Left renal pelvis (tissue), 4 donors: ENCODE measurements around the gene HOXB2. TPM values are rescaled to one million over a fixed set of nuclear protein-coding genes. Genes with fewer than 3 reads are reported as not detected.
"Not testable (repeated sequence)": the region's sequence is repeated elsewhere in the genome, so short reads cannot be mapped to it uniquely, and the experiment has no call there.

Experiments used
- DNase-seq, 4 donors: peaks; one replicate each; pipeline ENCODE4 v3.0.0-alpha.2; 2013; ENCODE audit warnings: low read depth in 4 of 4, low spot score in 3 of 4
- polyA plus RNA-seq, 4 donors: library from polyadenylated mRNA; unstranded; fragments of 120-200 nt; gene quantifications; one replicate each; pipeline ENCODE4 v1.2.1, GENCODE V29; 2013; ENCODE audit not compliant: insufficient read length in 4 of 4

Gene HOXB2
- polyA plus RNA-seq, 4 donors: 19.5 to 61.6 (median 46.1) TPM

DNA sequence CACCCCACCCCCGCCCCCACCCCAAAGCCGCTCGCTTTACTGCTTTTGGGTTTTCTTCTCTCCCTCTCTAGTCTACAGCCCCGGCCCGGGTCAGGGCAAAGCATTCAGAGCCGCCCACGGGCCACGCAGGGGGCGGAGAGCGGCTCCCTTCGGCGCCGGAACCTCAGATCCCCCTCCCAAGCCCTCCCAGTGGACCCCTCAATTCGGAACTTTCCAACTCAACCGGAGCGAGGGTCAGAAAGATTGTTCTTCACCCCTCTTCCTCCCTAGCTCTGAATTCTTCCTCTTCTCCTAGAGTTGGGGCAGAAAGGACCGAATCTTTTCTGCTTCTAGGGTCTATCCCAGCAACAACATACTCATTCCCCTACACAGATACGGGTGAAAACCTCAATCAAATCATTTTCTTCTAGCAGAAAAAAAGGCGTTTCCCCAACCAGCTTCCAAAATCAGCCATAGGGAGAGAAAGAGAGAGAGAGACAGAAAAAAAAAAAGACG is 1.0 kb downstream of the HOXB2 start:
- DNase-seq: no peak

DNA sequence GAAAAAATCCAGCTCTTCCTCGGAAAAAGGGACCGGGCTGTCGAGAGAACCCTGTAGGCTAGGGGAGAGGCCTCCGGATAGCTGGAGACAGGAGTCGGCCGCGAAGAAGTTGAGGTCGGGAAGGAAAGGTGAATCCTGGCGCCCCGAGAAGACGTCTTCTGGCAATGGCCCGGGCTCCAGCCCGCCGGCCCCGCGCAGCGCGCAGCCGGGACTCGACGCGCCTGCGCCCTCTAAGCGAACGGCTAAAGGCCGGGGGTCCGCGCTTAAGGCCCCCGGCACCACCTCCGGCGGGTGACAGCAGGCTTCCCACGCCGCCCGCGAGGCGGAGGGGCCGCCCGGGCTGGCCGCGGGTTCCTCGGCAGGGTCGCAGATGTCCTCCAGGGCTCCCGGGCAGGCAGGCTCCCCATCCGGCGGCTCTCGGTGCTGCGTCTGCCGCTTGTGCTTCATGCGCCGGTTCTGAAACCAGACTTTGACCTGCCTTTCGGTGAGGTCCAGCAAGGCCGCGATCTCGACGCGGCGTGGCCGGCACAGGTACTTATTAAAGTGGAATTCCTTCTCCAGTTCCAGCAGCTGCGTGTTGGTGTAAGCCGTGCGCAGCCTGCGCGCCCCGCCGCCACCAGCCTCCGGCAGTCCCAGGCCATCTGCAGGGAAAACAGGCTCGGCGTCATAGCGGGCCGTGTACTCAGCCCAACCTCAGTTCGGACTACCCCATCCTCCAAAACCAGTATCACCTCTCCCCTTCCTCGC is 1.6 kb downstream of the HOXB2 start:
- DNase-seq: no peak

DNA sequence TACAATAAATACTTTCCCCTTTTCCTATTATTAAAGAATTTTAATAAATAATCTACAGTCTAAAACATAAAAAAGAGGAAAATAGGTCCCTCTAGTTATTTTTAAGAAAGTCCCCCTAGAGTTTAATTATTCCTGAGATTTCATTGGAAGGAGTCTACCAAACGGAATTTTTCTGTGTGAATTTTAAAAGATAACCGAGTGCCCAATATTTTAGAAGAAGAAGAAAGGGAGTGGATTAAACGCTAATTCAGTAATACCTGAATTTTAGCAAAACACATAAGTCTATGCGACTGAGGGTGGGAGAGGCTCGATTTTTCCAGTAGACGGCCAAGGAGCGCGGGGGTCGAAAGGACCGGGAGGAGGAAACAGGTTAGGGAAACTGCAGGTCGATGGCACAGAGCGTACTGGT is 2.2 kb downstream of the HOXB2 start:
- no peak for DNase-seq

DNA sequence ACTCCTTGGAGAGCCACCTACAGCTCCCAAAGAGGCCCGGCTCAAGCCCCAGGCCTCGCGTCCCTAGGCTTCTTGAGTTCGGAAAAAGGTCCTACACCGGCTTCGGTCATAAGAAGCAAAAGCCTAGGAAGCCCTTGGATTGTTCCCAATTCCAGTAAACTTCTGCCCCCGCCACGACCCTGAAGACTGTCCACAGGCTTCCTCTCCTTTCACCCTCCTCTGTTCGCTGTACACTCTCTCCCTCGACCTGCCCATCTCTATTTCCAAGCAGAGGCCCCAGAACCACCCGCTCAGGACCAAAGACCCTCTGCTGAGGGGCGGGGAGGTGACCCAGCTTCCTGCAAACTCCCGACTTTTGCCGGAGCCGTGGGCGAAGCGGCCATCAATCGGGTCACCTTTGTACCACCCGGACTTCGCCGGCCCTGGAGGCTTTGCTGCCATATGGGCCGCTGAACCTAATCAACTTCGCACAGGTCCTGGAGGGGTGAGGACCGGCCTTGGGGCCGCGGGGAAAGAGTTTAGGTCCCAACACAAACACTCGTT is 2.7 kb downstream of the HOXB2 start:
- no peak for DNase-seq

DNA sequence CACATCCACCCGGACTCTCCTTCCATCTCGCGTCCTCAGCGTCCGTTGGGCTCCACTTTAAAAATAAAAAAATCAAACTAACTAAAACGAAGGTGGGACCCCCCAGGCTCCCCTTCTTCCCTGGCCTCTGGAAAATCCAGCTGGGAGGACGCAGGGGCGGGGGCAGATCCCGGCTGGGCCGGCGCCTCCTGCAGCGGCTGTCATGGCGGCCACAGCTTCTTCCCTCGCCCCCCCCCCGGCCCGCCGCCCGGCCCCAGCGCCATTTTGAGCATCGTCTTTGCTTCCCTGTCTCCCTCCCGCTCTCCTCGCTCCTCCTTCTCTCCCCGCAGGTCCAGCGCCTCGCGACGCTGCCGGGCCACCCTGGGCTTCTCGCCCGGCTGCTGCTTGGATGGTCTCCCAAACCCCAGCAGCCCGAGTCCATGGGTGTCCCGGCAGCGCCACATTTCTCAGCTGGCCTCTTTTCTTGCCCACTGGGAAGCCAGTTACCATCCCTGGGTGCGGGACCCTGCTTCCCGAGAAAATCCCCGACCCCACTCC is 3.3 kb downstream of the HOXB2 start:
- no peak for DNase-seq

DNA sequence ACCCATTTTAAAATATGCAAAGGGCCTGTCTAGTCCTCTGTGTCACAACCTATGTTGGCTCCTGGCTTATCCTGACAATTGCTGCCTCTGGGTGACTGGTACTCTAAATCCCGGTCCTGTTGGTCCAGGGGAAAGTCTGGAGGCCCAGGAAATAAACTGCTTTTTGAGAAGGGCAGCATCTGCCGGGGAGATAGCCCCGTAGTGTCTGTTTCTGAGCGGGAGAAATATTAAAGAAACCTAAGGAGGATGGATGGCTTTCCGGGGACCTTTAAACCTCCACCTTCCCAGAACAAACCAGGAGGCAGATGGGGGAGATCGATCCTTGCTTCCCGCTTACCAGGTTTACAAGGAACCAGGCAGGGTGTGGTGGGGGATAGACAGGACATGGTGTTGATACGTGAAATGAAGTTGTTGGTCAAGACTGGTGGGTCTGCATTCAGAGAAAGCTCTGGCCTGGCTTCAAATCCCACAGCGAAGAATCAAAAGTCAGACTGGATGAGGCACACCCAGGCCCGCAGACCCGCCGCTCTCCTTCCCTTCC is 3.8 kb downstream of the HOXB2 start:
- no peak for DNase-seq

DNA sequence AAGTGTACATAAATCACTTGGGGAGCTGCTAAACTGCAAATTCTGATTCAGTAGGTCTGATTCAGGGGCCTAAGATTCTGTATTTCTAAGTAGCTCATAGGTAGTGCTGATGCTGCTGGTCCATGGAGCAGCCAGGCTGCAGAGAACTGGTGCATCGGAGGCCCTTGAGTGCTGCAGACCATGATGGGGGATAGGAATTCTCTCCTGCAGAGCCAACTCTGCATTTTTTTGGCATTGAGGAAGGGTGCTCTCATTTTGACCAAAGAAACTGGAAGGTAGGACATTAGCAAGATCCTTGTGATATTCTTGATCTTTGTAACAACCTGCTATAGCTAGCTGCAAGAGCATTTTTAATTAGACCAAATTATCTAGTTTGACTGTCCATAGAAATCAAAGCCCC is 4.7 kb downstream of the HOXB2 start:
- no peak for DNase-seq

DNA sequence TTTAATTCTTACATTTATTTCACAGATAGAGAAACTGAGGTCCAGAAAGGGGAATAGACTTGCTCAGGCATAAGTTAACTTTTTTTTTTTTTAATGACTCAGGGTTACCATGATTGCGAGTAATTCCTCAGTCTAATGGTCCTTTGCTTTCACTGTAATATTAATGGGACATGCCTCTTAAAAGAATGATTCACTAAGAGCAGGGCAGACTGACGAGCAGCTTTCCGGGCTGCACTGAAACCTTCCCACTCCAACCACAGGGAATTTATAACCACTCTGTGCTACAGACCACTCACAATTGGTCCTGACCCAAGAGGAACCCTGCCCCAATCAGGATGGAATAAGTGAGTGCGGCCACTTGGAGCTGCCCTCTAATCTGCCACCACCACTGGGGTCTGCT is 5.7 kb downstream of the HOXB2 start:
- no peak for DNase-seq

DNA sequence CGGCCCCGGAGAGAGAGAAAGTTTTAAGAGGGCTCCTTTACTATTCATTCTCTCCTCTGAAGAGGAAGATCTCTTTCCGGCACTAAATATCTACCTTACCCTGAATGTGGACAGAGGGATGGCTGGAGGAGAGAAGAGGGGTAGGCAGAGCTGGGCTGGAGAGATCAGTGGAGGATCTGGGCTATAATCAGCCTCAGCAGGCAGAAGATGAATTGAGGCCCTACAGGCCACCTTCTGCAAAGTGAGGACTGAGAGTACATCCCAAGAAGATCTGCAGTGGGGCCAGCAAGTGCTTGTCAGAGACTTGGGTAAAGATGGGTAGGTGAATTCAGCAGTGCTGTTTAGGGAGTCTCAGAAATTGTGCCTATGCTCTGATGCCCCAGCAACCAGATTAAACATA is 7.6 kb downstream of the HOXB2 start:
- DNase-seq: no peak

DNA sequence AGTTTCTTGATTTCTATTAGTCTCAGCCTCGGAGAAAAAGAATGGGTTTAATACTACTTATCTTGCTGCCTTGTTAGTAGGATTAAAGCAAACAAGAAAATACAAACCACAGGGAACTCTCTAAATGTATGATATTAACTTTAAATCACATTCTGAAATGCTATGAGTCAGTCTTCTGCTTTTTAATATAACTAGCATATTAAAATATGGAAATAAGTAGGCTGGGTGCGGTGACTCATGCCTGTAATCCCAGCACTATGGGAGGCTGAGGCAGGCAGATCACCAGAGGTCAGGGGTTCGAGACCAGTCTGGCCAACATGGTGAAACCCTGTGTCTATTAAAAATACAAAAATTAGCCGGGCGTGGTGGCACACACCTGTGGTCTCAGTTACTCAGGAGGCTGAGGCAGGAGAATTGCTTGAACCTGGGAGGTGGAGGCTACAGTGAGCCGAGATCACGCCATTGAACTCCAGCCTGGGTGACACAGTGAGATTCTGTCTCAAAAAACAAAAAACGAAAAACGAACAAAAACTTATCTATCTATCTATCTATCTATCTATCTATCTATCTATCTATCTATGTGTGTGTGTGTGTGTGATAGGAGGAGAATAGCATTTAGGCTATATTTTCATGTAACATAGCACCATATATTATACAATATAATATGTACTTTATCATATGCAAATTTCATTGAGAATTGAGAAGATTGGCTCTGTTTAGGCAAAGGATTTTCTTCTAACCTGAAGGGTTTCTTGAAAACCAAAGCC is 8.9 kb downstream of the HOXB2 start:
- not testable (repeated sequence) for DNase-seq

DNA sequence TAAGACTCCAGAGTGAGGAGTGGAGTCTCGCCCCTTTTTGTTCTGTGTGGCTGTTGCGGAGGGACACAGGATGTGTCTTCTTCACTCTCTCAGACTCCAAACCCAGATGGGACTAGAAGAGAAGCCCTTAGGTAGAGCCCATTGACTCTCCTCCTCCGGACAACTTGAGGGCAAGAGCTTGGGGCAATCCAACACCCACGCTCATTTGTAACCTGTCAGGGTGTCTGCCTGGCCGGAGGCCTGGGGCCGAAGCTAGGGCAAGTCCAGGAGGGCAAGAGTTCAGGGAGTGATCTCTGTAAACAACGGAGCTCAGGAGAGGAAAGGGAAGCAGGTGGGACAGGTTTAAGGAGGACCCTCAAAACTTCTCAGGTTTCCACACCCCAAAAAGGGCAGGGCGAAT is 12.6 kb downstream of the HOXB2 start:
- no peak for DNase-seq

DNA sequence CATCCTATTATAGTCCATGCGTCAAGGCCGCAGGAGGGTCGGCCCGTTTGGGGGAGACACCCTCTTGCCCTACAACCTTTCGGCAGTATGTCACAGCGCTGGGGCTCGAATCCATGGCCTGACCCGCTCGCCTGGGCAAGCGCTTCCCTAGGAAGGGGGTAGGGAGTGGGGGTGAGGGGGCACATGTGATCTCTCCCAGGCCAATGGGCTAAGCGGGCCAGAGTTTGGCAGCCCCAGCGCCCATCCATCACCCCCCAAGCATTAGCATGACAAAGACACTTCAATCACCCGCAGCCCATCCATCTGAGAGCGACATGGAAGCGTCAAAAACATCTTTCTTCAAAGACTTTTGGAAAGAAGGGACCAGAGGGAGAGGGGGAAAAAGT is 14.0 kb downstream of the HOXB2 start, which contains the start of gene HOXB1:
TSS of gene HOXB1 (minus strand) at position 125 of the 386 bp plus-strand sequence. CDS start at position 18, 107 bp downstream.
- DNase-seq: no peak

DNA sequence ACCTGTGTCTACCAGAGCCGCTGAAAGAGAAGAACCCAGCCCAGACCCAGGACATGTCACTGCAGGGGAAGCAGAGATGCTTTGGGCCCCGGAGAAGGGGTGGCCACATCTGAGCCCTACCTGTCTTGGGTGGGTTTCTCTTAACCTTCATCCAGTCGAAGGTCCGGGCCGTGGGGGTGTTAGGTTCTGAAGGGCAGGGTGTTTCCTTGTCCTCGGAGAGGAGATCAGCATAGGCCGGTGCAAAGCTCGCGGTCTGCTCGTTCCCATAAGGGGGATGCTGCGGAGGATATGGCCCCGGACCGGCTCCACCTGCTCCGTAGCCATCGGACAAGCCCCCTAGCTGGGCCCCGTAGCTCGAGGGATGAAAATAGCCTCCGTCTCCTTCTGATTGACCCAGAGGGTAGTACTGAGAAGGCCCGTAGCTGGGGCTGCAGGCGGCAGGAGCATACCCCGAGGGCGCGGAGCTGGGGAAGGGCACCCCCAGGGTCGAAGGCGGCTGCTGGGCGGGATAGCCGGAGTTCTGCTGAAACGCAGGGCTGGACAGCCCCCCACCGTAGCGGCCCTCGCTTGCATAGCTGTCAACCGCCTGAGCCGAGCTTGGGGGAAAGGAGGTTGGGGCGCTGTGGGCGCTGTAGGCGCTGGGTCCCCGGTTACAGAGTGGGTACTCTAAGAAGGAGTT is 14.6 kb downstream of the HOXB2 start:
- DNase-seq: no peak

DNA sequence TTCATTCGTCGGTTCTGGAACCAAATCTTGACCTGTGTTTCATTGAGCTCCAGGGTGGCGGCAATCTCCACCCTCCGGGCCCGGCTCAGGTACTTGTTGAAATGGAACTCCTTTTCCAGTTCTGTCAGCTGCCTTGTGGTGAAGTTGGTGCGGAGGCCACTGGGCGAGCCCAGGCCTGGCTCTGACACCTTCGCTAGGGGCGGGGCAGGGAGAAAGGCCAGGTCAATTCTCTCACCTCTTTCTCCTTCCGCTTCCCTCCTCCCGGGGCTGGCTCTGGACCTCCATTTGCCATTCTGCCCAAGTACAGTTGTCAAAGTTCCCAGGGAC is 15.3 kb downstream of the HOXB2 start:
- no peak for DNase-seq

DNA sequence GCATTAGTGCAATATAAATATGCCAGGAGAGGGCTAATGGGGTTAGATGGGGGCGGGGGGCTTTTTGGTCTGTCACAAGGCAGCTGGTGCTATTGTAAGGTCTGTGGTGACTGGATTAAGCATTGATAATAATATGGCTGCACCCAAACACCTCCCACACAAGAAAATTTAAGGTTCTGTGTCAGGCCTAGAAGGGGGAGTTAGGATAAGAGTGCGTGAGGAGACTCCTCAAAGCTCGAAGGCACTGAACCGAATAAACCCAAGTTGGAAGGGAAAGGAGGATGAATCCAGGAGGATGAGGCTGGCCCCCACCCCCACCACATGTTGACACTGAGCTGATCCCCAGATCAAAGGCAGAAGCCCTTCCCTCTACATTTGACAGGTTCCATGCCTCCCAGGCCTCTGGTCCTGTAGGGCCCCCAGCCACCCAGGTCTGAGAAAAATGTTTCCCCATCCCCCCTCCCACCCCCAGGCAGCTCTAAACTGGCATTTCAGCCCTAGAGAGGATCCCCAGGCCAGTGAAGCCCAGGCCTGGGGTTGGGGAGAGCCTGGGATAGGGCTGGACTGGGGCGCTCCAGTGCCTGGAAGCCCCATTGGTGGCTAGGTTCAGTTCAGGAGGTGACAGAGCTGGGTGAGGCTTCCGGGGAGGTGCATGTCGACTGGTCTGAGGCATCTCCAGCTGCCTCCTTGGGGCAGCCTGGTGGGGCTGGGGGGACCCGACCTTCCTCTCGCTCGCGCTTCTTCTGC is 15.8 kb downstream of the HOXB2 start:
- DNase-seq: no peak

DNA sequence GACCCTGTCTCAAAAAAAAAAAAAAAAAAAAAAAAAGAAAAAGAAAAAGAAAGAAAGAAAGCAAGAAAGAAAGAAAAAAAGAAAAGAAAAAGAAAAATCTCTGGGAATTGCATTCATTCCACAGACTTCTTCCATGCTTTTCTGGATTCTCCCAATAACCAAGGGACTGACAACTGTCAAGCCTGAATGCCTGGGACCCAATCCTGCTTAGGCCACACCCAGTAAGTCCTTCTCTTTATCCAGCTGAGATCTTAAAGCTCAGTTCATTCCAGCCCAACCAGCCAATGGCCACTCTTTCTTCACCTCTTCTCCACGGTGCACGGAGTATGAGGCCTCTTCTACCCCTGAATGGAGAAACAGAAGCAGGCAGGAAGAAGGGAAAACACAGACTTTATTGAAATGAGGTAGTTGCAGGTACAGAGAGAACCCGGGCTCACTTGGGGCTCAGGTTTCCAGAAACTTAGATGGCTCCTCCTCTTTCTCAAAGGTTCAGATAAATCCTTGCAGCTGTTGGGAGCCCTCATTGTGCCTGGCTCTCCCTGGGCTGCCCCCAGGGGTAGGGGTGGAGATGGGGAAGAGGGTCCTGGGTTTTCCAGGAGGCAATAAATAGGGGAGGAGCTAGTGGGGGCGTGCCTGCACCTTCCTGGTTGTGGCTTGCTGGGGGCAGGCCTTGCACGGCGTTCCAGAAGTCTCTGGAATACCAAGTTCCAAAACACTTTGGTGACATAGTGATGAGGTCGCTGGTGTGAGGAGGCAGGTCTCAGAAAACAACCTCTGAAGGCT is 16.6 kb downstream of the HOXB2 start:
- no peak for DNase-seq

DNA sequence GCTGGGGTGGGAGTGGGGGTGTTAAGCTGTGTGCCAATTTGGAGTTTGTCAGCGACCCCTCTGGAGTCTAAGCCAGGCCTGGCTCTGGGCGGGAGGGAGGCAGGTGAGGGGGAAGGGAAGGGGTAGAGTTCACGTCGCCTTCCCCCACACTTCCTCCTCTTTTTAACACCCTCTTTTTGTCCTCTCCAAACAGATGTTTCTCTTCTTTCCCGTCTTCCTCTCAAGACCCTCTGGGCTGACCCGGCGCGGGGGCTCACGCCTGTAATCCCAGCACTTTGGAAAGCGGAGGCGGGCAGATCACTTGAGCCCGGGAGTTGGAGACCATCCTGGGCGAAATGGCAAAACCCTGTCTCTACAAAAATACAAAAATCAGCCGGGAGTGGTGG is 17.4 kb downstream of the HOXB2 start:
- no peak for DNase-seq

DNA sequence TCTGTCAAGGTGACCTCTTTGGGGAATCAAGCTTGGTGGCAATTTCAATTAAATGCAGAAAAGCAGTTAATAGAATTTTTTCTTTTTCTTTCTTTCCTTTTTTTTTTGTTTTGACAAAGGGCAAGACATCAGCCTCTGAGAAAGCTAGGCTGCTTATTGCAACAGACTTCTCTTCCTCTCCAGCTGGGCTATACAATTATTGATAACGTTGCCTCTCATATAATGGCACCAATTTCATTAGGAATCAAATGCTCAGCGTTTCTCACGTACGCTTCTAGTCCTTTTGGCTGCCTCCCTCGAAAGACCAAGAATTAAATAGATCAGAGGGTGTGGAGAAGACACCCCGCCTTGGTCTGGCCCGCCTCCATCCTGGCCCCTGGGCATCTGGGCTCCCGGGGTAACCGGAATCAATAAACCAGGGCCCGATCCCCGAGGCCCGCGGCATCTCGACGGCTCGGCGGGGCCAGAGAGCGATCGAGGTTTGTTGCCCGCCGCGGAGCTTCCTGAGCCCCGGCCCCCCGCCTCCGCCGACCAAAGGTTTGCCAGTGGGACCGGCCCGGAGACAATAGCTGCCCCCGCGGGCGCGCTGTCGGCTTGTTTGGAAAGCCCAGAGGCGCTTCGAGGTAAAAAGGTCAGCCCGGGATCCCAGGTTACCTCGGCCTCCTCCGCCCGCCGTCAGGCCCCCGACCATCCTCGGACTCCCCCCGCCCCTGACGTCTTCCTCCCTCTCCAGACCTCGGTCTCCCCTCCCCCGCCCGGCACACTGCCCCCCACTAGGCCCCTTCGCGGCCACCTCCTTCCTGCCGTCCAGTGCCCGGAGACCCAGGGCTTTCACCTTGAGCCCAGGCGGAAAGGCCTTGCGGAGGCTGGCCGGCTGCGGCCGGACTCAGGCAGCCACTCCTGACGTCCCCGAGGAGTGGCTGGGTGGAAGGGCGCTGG is 18.0 kb downstream of the HOXB2 start:
- no peak for DNase-seq
